Amygdala (tissue), 56 donors: ENCODE measurements around the gene SLC20A1.

Experiments
- DNase-seq, 56 donors: peaks; one replicate each; lab custom pipeline; 2025; lab: John Stamatoyannopoulos, UW

Gene SLC20A1

DNA sequence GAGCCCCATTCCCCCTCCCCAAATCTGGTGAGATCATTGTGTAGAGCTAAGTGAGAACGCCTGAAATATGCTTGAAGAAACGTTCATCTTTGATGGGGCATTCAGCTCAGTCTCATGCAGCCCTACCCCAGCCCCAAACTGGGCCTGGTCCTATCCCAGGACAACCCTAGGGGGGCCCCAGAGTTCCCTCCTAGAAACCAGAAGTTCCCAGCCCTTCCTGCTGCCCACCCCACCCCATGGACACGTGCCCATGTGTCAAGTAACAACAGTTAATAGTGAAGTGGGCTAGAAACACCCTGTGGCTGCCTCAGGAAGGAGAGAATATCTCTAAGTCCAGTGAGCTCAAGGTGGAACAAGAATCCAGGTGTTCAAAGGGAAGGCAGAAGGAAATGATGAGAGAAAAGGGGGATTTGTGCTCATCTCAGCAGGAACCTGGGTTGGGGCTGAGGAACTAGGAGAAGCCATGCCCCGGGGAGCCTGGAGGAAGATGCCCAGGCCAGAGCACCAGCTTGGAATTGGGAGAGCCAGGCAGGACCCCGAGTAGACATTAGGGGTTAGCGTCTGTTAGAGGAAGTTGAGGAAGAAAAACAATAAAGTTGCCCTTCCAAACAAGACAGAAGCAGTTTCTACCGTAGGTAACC is 20.1 kb upstream of the SLC20A1 start:
- no peak for DNase-seq

DNA sequence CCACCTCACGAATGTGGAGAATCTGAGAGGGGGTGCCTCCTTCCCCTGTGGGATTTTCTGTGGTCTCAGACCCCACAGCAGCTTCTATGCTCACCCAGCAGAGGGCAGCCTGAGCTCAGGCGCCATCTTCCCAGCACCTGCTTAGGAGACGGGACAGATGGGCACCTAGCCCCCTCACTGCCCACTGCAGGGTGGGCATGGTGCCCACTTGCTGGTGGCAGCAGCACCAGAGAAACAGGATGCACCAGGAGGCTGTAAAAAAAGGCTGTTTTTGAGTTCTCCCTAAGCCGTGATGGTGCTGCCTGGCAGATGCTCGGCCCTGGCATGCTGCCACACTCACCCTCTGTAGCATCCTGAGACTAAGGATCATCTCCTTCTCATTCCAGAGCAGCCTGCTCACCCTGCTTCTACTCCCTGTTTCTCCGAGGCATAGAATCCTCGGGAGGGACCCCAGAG is 19.1 kb upstream of the SLC20A1 start:
- peak in 55 of 56 donors; percentile 4 to 86 (median 65) for DNase-seq

DNA sequence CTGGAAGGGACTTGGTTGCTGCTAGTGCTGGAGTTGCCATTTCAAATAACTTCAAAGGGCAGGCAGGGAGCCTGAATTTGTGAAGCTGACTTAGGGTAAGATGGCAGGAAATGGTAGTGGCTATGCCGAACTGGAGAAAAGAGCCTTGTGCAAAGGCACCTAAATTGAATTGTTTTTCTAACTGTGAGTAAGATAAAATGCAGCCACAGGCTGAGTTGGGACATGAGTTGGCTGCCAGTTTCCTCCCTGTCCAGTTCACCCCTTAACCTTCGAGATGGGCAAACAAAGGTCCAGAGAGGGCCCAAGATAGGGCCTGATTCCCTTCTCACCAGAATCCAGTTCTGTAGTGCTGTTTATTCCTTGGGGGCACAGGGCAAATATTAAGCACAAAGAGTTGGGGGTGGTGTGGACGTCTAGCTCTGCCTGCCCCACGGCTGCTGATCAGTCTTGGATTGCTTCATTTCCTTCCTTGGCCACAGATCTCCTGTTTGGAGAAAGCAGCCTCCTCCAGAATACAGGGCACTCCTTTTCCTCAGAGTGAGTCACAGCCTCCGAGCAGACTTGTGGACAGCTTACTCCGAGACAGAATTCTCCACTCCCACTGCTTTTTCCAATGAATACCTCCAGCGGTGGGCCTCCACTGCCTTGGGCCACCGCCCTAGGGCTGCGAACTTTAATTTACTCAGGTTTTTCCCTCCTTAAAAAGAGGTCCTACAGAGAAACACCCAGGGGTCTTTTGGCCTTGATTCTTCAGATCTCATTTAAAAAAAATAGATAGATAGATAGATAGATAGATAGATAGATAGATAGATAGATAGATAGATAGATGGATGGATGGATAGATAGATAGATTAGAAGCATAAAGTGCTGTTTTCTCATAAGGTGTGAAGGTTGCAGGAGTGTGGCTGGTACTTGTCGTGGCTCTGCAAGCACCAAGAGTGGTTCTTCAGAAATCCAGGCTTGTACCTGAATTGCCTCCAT is 18.4 kb upstream of the SLC20A1 start:
- peak in 12 of 56 donors; percentile 9 to 48 (median 22) for DNase-seq

DNA sequence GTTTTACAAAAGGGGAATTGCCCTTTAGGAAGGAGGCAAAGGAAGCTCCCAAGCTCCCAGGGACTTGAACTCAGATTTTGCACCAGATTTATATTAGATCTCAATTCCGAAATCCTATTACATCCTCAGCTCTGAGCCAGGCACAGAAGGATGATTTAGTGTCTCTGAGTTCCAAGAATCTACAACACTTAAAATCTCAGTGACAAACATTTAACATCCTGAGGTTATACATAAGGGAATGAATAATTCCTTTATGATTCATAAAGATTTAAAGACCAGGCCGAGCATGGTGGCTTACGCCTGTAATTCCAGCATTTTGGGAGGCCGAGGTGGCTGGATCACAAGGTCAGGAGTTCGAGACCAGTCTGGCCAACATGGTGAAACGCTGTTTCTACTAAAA is 16.5 kb upstream of the SLC20A1 start:
- DNase-seq, result no peak

GRCh38 chr2:112629823-112630222 is 15.9 kb upstream of the SLC20A1 start:
- no peak for DNase-seq

- DNase-seq, result no peak
These were observed 15.5 kb upstream of the SLC20A1 start for GRCh38 chr2:112630268-112630667.

GRCh38 chr2:112633708-112634107 is 12.0 kb upstream of the SLC20A1 start:
- DNase-seq, result no peak

GRCh38 chr2:112634153-112634873 is 11.4 kb upstream of the SLC20A1 start:
- no peak for DNase-seq

DNA sequence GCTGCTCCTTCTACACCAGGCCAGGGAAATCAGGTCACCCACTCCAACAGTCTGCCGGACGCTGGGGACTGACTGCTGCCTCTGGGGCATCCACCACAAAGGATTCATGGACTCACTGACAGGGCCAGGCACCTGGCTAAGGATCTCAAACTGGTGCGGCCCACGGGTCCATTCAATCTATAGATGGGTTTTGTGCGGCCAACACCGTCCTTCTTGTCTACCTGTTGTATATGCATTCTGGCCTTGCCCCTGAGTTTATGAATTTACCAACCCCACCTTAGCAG is 10.9 kb upstream of the SLC20A1 start:
- no peak for DNase-seq

- DNase-seq, result no peak
These were observed 9.0 kb upstream of the SLC20A1 start for GRCh38 chr2:112636605-112637288.

- DNase-seq, result no peak
These were observed 8.5 kb upstream of the SLC20A1 start for GRCh38 chr2:112637289-112637660.

- no peak for DNase-seq
These were observed 5.8 kb upstream of the SLC20A1 start for GRCh38 chr2:112639936-112640335.

DNA sequence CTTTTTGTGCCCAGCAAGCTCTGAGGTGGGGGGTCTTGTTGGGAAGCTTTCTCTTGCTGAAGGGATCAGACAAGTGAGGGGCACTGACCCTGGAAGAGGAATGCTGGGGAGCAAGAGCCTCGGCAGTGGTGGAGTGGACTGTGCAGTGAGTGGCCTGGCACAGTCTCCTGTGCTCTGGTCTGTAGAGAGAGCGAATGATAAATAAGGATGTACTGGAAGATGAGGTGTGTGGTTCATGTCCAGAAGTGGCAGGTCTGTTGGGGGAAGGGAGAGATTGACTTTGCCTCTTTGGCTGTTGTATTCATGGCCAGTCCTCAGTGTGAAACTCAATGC is 5.3 kb upstream of the SLC20A1 start:
- DNase-seq, result no peak

- no peak for DNase-seq
These were observed 4.7 kb upstream of the SLC20A1 start for GRCh38 chr2:112640800-112641675.

GRCh38 chr2:112641701-112642100 is 4.0 kb upstream of the SLC20A1 start:
- DNase-seq, result no peak

- no peak for DNase-seq
These were observed 3.2 kb upstream of the SLC20A1 start for GRCh38 chr2:112642561-112642960.

DNA sequence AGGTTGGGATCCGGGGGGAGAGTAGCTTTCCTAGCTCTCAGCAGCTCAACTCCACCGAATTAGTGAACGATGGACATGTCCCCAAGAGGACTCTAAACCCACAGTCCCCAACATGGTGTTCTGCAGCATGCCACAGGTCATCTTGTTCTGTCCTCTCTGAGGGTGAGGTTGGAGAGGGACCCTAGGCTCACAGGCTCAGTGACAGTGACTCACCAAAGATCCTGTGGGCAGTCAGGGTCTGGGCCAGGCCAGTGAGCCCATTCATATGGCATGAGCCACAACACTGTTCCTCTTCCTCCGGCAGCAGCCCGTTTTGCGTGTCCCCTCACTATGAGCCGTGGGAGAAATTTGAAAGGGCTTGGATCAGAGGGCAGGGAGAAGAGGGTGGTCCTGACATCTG is 2.8 kb upstream of the SLC20A1 start:
- DNase-seq, result no peak

- DNase-seq, result no peak
These were observed 2.3 kb upstream of the SLC20A1 start for GRCh38 chr2:112643488-112643887.

DNA sequence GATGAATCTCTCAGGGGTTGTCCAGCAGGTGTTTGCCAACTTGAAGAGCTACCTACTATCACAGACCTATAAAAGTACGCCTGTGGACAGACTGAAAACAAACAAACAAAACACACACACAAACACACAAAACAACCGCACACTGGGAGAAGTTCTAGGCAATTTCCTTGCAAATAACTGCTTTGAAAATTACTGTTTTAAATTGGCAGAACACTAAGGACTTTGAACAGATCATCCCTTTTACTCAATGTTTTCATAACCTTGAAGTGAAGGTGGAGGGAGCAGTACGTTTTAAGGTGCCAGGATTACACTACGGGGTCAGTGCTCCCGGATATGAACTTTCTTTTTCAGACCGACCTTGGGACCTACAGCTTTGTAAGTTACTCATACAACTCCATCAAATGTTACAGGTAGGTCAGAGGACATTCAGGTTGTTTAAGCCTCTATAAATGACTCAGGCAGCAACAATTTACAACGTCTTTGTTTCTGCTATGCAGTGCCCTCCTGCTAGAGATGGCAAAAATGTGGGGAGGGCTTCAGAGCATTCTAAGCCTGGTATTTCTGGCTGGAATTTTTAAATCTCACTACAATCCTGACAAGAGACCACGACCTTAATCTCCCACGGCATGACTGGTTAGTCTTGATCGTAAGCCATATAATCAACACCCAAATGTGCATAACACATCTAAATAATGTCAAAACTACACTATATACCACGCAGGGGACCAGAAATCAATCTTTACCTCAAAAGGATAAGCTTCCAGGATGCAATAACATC is 1.4 kb upstream of the SLC20A1 start:
- peak in 1 of 56 donors; percentile 30 for DNase-seq
